ENCODE results near the gene LPIN2. TPM values are rescaled to one million over a fixed set of nuclear protein-coding genes. Genes with fewer than 3 reads are reported as not detected.
"Not testable (repeated sequence)": the region's sequence is repeated elsewhere in the genome, so short reads cannot be mapped to it uniquely, and the experiment has no call there.

LPIN2 gene
- total RNA-seq, 3 donors from 2014 or later (not counting 1 experiment from before 2014, with no cell fraction given): 32.9 to 58.8 (median 57.1) TPM

GRCh38 chr18:3054214-3054613 is 41.3 kb upstream of the LPIN2 start:
- Mint-ChIP-seq H3K27ac (no peak overlapping the region), H3K27me3 (ENCODE audit: low read depth in 2 of 2) (peaks cover 0 to 4% of the 10 kb centered on the region in 2 donors), H3K36me3 (no peaks in the 10 kb centered on the region), H3K4me1 (peaks cover 27 to 39% of the 10 kb centered on the region in 2 donors), H3K9me3 (no peaks in the 10 kb centered on the region), H3K4me3 (no peak overlapping the region)
- WGBS (ENCODE audit: insufficient coverage): 97% methylated on average over 6 of the region's 6 CpGs
- peaks cover 20% of the 10 kb centered on the region for H3K4me1 ChIP-seq (ENCODE audit: control insufficient read depth, insufficient read depth, low read length)
- H3K27me3 ChIP-seq (ENCODE audit: control insufficient read depth, insufficient read depth, low read length): no peaks in the 10 kb centered on the region
- intact Hi-C loops (cut with micrococcal nuclease): no loop called here
- no peaks in the 10 kb centered on the region for H3K9me3 ChIP-seq (ENCODE audit: control insufficient read depth, insufficient read depth, low read length)
- no peak for TF ChIP-seq CTCF (IDR thresholded peaks at IDR 0.05)
- no peak overlapping the region for H3K27ac ChIP-seq (ENCODE audit: low read length)
- no peak for DNase-seq
- ATAC-seq: no peak
- no peaks in the 10 kb centered on the region for H3K36me3 ChIP-seq (ENCODE audit: control insufficient read depth, insufficient read depth, low read length)
- no peak overlapping the region for H3K4me3 ChIP-seq (ENCODE audit: low read length)

GRCh38 chr18:3053081-3053480 is 40.1 kb upstream of the LPIN2 start:
- no peak overlapping the region for H3K4me3 Mint-ChIP-seq
- H3K9me3 Mint-ChIP-seq: no peaks in the 10 kb centered on the region
- Histone ChIP-seq H3K4me1 (ENCODE audit: control insufficient read depth, insufficient read depth, low read length) (peaks cover 10% of the 10 kb centered on the region), H3K27ac (ENCODE audit: low read length) (no peak overlapping the region), H3K4me3 (ENCODE audit: low read length) (no peak overlapping the region), H3K9me3 (ENCODE audit: control insufficient read depth, insufficient read depth, low read length) (no peaks in the 10 kb centered on the region), H3K27me3 (ENCODE audit: control insufficient read depth, insufficient read depth, low read length) (no peaks in the 10 kb centered on the region), H3K36me3 (ENCODE audit: control insufficient read depth, insufficient read depth, low read length) (no peaks in the 10 kb centered on the region)
- no peaks in the 10 kb centered on the region for H3K36me3 Mint-ChIP-seq
- peaks cover 17 to 28% of the 10 kb centered on the region in 2 donors for H3K4me1 Mint-ChIP-seq
- DNase-seq (no peak), ATAC-seq (no peak)
- intact Hi-C loops (cut with micrococcal nuclease): no loop called here
- WGBS (ENCODE audit: insufficient coverage): 96% methylated on average over 4 of the region's 4 CpGs
- TF ChIP-seq CTCF (IDR thresholded peaks at IDR 0.05): no peak
- H3K27me3 Mint-ChIP-seq (ENCODE audit: low read depth in 2 of 2): peaks cover 0 to 5% of the 10 kb centered on the region in 2 donors
- no peak overlapping the region for H3K27ac Mint-ChIP-seq

DNA sequence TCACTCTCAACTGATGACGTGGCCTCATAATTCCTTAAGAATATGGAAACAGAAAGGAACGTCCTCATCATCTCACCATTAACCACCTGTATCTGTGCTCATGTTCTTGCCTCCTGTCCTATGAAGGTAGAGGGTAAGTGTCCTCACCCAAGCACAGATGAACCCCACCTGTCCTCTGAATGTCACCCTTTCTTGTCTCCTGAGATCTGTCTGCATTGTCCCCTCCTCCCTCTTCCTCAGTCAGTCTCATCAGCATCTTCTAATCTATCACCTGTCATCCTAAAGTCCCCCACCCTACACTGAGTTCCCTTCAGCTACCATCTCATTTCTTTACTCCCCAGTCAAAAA is 39.4 kb upstream of the LPIN2 start:
- no peak for DNase-seq
- H3K36me3 Mint-ChIP-seq: no peaks in the 10 kb centered on the region
- TF ChIP-seq CTCF (IDR thresholded peaks at IDR 0.05): no peak
- Histone ChIP-seq H3K36me3 (ENCODE audit: control insufficient read depth, insufficient read depth, low read length) (no peaks in the 10 kb centered on the region), H3K27ac (ENCODE audit: low read length) (no peak overlapping the region), H3K27me3 (ENCODE audit: control insufficient read depth, insufficient read depth, low read length) (no peaks in the 10 kb centered on the region), H3K4me1 (ENCODE audit: control insufficient read depth, insufficient read depth, low read length) (peaks cover 3% of the 10 kb centered on the region), H3K4me3 (ENCODE audit: low read length) (no peak overlapping the region), H3K9me3 (ENCODE audit: control insufficient read depth, insufficient read depth, low read length) (no peaks in the 10 kb centered on the region)
- no peak overlapping the region for H3K4me3 Mint-ChIP-seq
- H3K27ac Mint-ChIP-seq: no peak overlapping the region
- no peaks in the 10 kb centered on the region for H3K9me3 Mint-ChIP-seq
- intact Hi-C loops (cut with micrococcal nuclease): no loop called here
- peaks cover 10 to 21% of the 10 kb centered on the region in 2 donors for H3K4me1 Mint-ChIP-seq
- WGBS (ENCODE audit: insufficient coverage): 44% methylated on average over 1 of the region's 2 CpGs
- no peak for ATAC-seq
- peaks cover 0 to 6% of the 10 kb centered on the region in 2 donors for H3K27me3 Mint-ChIP-seq (ENCODE audit: low read depth in 2 of 2)

GRCh38 chr18:3051718-3052410 is 38.9 kb upstream of the LPIN2 start:
- Histone ChIP-seq H3K4me1 (ENCODE audit: control insufficient read depth, insufficient read depth, low read length) (no peaks in the 10 kb centered on the region), H3K4me3 (ENCODE audit: low read length) (no peak overlapping the region), H3K27me3 (ENCODE audit: control insufficient read depth, insufficient read depth, low read length) (no peaks in the 10 kb centered on the region), H3K27ac (ENCODE audit: low read length) (no peak overlapping the region), H3K36me3 (ENCODE audit: control insufficient read depth, insufficient read depth, low read length) (no peaks in the 10 kb centered on the region), H3K9me3 (ENCODE audit: control insufficient read depth, insufficient read depth, low read length) (no peaks in the 10 kb centered on the region)
- H3K36me3 Mint-ChIP-seq: no peaks in the 10 kb centered on the region
- intact Hi-C loops (cut with micrococcal nuclease): no loop called here
- DNase-seq (no peak), ATAC-seq (no peak)
- peaks cover 6 to 17% of the 10 kb centered on the region in 2 donors for H3K4me1 Mint-ChIP-seq
- H3K9me3 Mint-ChIP-seq: no peaks in the 10 kb centered on the region
- 82% methylated on average over 8 of the region's 8 CpGs for WGBS (ENCODE audit: insufficient coverage)
- H3K27me3 Mint-ChIP-seq (ENCODE audit: low read depth in 2 of 2): peaks cover 0 to 6% of the 10 kb centered on the region in 2 donors
- no peak for TF ChIP-seq CTCF (IDR thresholded peaks at IDR 0.05)
- H3K27ac Mint-ChIP-seq: no peak overlapping the region
- no peak overlapping the region for H3K4me3 Mint-ChIP-seq

GRCh38 chr18:3049897-3050454 is 37.0 kb upstream of the LPIN2 start:
- H3K27me3 ChIP-seq (ENCODE audit: control insufficient read depth, insufficient read depth, low read length); ATAC-seq; H3K4me3 Mint-ChIP-seq; H3K36me3 ChIP-seq (ENCODE audit: control insufficient read depth, insufficient read depth, low read length); H3K27ac Mint-ChIP-seq; DNase-seq; H3K27me3 Mint-ChIP-seq (ENCODE audit: low read depth in 2 of 2); H3K27ac ChIP-seq (ENCODE audit: low read length); H3K9me3 ChIP-seq (ENCODE audit: control insufficient read depth, insufficient read depth, low read length); H3K4me3 ChIP-seq (ENCODE audit: low read length); intact Hi-C loops (cut with micrococcal nuclease); H3K4me1 ChIP-seq (ENCODE audit: control insufficient read depth, insufficient read depth, low read length); H3K36me3 Mint-ChIP-seq; H3K9me3 Mint-ChIP-seq: not testable (repeated sequence)
- peaks cover 3 to 15% of the 10 kb centered on the region in 2 donors for H3K4me1 Mint-ChIP-seq
- no CpG with 5 or more reads among the region's 8 CpGs for WGBS (ENCODE audit: insufficient coverage)

All from natural killer cell (primary cell).